DND-41 (cell line): ENCODE measurements around the gene CUBN.

Experiments used
- EZH2 ChIP-seq: IDR thresholded peaks from 3 replicates; pipeline ENCODE4 v1.6.1; 2012; ENCODE audit warnings: borderline replicate concordance, low read depth, mild to moderate bottlenecking, moderate library complexity, low read length, inconsistent platforms; ENCODE audit not compliant: severe bottlenecking
- TF ChIP-seq, protein P1 (sequence below): IDR thresholded peaks from 2 replicates; pipeline ENCODE4 v1.5.1; 2012; ENCODE audit warnings: borderline replicate concordance, low read length, moderate library complexity, mild to moderate bottlenecking; ENCODE audit not compliant: poor library complexity, severe bottlenecking; ENCODE audit errors: extremely low read depth

DNA sequence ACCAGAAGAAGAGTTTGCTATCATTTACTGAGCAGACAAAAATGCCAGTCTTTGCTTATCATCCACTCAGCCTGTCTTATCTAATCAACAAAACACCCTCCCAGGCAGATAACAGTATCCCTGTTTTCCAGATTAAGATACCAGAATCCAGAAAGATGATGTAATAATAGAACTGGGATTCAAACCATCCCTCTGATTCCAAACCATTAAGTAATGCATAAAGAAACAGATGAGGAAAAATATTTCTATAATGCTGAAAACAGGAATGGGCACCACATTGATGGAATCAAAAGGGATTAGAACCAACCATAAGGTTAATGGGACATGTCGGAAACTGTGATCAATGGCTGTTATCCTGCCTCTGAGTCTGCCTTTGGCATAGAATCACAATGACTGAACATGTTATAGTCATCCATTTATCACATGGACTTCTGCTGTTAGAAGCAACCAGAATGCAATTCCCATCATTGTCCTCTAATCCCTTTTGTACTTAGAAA lies 220.3 kb downstream of the CUBN start:
- TF ChIP-seq, protein P1, sequence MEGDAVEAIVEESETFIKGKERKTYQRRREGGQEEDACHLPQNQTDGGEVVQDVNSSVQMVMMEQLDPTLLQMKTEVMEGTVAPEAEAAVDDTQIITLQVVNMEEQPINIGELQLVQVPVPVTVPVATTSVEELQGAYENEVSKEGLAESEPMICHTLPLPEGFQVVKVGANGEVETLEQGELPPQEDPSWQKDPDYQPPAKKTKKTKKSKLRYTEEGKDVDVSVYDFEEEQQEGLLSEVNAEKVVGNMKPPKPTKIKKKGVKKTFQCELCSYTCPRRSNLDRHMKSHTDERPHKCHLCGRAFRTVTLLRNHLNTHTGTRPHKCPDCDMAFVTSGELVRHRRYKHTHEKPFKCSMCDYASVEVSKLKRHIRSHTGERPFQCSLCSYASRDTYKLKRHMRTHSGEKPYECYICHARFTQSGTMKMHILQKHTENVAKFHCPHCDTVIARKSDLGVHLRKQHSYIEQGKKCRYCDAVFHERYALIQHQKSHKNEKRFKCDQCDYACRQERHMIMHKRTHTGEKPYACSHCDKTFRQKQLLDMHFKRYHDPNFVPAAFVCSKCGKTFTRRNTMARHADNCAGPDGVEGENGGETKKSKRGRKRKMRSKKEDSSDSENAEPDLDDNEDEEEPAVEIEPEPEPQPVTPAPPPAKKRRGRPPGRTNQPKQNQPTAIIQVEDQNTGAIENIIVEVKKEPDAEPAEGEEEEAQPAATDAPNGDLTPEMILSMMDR, result no peak
- no peak for TF ChIP-seq EZH2
